T47D (cell line): ENCODE measurements around the gene TDRD9.

Experiments
- DNase-seq, 2 experiments: peaks; one replicate each; pipeline versions ENCODE4 v3.0.0 to v3.0.0-alpha.2; 2011 to 2012; ENCODE audit warnings: low read depth in 1 of 2, low spot score in 1 of 2
- JUND ChIP-seq: IDR thresholded peaks from 2 replicates; pipeline ENCODE4 v1.6.1; 2012; ENCODE audit warnings: low read depth
- in situ Hi-C: cut with HindIII; loops from 2 replicates; pipeline ENCODE4 v1.10.0; 2016; ENCODE audit warnings: low sequenced_read_pairs, low pct_unique_long_range_greater_than_20kb

The TDRD9 gene

GRCh38 chr14:104039214-104039613, 111.0 kb downstream of the TDRD9 start:
- in situ Hi-C loops = no loop called here
- DNase-seq = no peak
- no peak for TF ChIP-seq JUND

- no peak for TF ChIP-seq JUND
- in situ Hi-C loops = no loop called here
- no peak for DNase-seq
Observed at GRCh38 chr14:104040539-104040938, 112.3 kb downstream of the TDRD9 start.

GRCh38 chr14:104041430-104042104, 113.3 kb downstream of the TDRD9 start:
- in situ Hi-C loops = no loop called here
- DNase-seq = no peak
- TF ChIP-seq JUND = no peak

GRCh38 chr14:104044016-104044415, 115.8 kb downstream of the TDRD9 start:
- no peak for DNase-seq
- no peak for TF ChIP-seq JUND
- in situ Hi-C loops = no loop called here

- no peak for DNase-seq
- no peak for TF ChIP-seq JUND
- in situ Hi-C loops = no loop called here
Observed at GRCh38 chr14:104047761-104048160, 119.5 kb downstream of the TDRD9 start.

GRCh38 chr14:104048758-104049507, 120.7 kb downstream of the TDRD9 start:
- in situ Hi-C loops = no loop called here
- no peak for TF ChIP-seq JUND
- DNase-seq = no peak

GRCh38 chr14:104049576-104050240, 121.5 kb downstream of the TDRD9 start:
- TF ChIP-seq JUND = no peak
- in situ Hi-C loops = no loop called here
- no peak for DNase-seq

GRCh38 chr14:104051092-104051813, 123.0 kb downstream of the TDRD9 start:
- in situ Hi-C loops = no loop called here
- TF ChIP-seq JUND = no peak
- DNase-seq = no peak

GRCh38 chr14:104054222-104054905, 126.1 kb downstream of the TDRD9 start:
- in situ Hi-C loops = no loop called here
- DNase-seq = no peak
- no peak for TF ChIP-seq JUND

GRCh38 chr14:104062281-104062680, 134.0 kb downstream of the TDRD9 start:
- TF ChIP-seq JUND = no peak
- DNase-seq = no peak
- in situ Hi-C loops = no loop called here

GRCh38 chr14:104064003-104064402, 135.7 kb downstream of the TDRD9 start:
- no peak for TF ChIP-seq JUND
- DNase-seq = no peak
- in situ Hi-C loops = no loop called here

GRCh38 chr14:104066279-104066678, 138.0 kb downstream of the TDRD9 start:
- in situ Hi-C loops = no loop called here
- DNase-seq = no peak
- TF ChIP-seq JUND = no peak
